ENCODE measurements around the gene SMG9.
"Not testable (repeated sequence)": the region's sequence is repeated elsewhere in the genome, so short reads cannot be mapped to it uniquely, and the experiment has no call there.

The SMG9 gene

DNA sequence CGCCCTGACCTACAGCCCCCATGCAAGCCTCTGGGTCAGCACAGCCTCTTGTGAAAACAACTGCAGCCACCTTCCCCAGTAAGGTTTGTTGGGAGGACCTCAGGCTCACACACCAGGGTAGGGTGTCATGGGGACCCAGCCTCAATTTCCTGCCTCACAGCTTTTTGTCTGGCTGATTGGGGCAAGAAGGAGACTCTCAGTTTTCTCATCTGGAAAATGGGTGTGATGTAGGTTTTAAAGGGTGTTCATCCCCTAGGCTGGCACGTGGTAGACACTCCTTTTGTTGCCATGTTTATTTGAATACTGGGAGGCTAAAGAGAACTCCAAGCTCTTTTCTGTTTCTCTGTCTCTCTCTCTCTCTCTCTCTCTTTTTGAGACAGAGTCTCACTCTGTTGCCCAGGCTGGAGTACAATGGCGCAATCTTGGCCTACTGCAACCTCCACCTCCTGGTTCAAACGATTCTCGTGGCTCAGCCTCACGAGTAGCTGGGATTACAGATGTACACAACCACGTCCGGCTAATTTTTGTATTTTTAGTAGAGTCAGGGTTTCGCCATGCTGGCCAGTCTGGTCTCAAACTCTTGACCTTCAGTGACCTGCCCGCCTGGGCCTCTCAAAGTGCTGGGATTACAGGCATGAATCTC, 66.6 kb downstream of the SMG9 start:
- FAIRE-seq, result no peak

DNA sequence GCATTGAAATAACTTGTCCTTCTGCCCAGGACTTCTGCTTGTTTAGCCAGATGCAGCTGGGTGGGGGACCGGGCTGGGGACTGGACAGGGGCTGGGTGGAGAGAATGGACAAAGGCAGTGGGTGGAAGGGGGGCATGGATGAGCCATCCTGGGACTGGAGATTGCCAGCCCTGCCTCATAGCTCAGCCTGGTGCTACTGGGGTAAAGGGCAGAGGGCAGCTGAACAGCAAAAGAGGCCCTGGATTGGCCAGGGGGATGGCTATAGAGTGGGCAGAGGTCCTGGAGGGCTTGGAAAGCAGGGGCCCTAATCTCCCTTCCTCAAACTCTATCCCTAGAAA, 67.1 kb downstream of the SMG9 start:
- no peak for FAIRE-seq

DNA sequence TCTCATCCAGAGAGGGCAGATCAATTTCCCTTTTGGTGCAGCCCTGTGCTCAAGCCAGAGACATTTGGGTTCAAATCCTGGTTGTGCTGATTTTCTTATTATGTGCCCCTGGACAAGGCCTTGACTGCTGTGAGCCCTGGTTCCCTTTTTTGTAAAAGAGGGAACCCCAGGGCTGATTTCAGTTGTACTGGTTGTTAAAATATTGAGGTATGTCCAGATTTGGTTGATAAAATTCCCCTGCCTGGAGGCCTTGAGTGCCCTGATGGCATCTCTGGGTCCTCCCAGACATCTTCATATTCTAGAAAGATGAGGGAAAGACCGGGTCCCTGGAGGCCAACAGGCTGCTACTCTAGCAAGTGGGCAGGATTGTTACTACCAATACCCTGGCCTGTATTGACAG, 70.4 kb downstream of the SMG9 start:
- no peak for FAIRE-seq

DNA sequence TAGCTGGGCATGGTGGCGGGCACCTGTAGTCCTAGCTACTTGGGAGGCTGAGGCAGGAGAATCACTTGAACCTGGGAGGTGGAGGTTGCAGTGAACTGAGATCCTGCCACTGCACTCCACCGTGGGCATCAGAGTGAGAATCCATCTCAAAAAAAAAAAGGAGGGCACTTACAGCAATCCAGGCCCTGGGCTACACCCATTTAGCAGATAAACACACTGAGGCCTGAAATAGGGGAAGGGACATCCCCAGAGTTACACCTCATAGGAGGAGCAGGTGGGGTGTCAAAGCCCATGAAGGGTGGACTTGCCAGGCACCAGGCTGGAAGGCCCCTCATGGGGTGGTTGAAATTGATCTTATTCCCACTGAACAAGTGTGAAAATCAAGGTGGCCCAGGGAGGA, 70.9 kb downstream of the SMG9 start:
- FAIRE-seq, result no peak

DNA sequence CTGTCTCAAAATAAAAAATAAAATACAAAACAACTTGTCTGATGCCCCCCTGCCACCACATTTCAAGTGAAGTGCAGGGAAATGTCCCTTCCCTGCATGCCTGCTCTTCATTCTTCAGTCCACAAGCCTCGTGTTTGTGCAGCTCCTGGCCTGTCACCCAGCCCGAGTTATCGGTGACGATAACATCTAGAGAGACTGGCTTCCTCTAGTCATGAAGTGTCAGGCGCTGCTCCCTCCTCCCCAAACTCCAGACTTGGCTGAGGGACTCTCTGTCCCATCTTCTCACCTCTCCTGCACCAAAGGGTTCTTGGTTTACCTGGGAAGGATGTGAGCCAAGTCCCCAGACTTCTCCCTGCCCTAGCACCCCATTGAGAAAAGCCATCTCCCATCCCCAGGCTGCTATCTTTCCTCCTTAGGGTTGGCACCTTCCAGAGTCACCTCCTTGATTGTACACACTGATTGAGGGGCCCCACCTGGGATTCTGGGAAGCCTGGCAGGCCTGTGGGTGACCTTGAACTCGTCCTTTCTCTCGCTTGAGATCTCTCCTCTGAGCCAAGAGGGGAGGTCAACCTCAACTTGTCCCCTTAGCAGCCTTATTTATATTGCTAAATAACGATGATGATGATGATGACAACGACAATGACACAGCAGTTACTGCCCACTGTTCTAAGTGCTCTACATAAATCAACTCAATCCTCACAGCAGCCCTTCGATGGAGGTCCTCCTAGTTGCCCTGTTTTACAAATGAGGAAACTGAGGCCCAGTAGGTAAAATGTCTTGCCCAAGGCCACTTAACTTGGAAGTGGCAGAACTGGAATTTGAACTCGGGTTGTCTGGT, 71.7 kb downstream of the SMG9 start:
- no peak for FAIRE-seq

DNA sequence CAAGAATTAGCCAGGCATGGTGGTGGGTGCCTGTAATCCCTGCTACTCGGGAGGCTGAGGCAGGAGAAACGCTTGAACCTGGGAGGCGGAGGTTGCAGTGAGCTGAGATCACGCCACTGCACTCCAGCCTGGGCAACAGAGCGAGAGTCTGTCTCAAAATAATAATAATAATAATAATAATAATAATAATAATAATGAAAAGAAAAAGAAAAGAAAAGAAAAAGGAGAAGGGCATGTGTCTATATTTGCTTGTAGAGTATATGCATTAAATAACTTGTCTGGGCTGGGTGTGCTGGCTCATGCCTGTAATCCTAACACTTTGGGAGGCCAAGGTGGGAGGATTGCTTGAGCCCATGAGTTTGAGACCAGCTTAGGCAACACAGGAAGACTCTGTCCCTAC, 72.5 kb downstream of the SMG9 start:
- not testable (repeated sequence) for FAIRE-seq

DNA sequence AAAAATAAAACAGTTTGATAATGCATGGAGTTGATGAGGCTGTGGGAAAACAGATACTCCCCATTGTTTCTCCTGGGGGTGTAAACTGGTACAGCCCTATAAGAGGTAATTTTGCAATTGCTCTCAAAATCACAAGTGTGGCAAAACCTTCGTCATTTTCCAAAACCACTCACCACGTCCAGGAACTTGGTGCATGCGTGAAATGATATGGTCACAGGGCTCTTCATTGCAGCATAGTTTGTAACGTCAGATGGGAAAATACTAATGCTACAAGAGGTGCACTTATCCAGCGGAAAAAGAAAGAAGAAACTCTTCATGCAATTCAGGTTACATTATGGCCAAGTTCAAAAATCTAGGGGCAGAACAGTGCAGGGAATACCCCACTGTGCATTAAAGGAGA, 72.9 kb downstream of the SMG9 start:
- FAIRE-seq, result no peak

DNA sequence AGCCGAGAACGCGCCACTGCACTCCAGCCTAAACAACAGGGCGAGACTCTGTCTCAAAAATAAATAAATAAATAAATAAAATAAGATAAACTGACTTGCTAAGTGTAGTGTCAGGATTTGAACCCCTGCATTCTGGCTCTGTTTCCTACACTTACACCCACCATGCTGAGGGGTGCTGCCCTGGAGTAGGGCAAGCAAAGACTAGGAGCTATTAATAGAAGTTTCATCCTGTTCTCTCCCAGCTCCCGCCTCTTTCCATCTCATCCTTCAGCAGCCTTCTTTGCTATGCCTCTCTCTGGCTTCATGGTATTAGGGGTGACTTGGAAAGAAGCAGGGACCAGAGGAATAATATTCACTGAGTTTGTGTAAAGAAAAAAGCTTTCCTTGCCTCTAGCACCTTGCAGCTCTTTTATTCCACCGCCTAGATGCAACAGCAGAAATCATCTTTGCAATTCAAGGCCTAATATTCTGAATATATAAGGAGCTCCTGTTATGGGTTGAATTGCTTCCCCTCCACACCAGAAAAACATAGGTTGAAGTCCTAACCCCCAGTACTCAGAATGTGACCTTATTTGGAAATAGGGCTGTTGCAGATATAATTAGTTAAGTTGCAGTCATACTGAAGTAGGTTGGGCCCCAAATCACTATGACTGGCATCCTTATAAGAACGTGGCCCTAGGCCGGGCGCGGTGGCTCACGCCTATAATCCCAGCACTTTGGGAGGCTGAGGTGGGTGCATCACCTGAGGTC, 76.1 kb downstream of the SMG9 start:
- no peak for FAIRE-seq

Measured in G401.6 (cell line).